Activated naive CD8-positive, alpha-beta T cell treated with anti-CD3 and anti-CD28 coated beads, Interleukin-2, amount 50 U/mL, for 16 hours (primary cell): ENCODE results near the gene NDST4.
"Not testable (repeated sequence)": the region's sequence is repeated elsewhere in the genome, so short reads cannot be mapped to it uniquely, and the experiment has no call there.

Experiments used
- DNase-seq: peaks from one replicate; pipeline ENCODE4 v3.0.0-alpha.2; 2020; ENCODE audit warnings: low read depth, low spot score

Gene NDST4

DNA sequence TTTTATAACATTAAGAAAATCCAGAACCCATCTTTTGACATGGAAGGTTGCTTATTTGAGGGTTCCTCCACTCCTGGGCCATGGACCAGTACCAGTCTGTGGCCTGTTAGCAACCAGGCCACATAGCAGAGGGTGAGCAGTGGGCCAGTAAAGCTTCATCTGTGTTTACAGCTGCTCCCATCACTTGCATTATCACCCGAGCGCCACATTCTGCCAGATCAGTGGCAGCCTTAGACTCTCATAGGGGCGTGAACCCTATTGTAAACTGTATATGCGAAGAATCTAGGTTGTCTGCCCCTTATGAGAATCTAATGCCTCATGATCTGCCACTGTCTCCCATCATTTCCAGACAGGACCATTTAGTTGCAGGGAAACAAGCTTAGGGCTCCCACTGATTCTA, 58.6 kb downstream of the NDST4 start:
- DNase-seq: no peak

DNA sequence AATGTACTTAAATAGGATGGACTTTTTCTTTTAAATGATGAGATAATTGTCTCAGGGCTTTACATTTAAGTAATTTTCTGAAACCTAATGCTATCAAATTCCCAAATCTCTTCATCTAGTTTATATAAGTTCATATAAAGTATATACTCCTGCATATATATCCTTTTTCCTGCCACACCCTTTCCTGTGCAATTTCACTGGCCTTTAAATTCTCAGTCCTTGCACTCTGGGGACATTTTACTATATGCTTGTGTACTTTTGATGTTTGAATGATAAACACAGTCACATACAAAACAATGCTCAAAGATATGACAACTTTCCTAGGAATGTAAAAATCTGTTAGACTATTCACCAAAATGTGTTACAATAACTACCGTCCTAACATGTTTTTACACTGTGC, 60.1 kb downstream of the NDST4 start:
- no peak for DNase-seq

DNA sequence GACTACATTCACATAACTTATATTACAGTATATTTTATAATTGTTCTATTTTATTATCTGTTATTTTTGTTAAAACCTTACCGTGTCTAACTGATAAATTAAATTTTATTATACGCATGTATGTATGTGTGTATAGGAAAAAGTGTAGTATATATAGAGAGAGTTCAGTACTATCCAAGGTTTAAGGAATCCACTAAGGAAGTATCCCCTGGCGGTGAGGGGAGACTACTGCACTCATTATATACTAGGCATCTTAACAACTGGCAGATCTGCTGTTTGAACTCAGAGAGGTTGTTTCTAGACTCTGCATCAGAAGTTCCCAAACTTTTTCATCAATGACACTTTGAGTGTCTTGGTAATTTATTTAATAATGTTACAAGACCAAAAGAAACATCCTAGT, 70.9 kb downstream of the NDST4 start:
- no peak for DNase-seq

DNA sequence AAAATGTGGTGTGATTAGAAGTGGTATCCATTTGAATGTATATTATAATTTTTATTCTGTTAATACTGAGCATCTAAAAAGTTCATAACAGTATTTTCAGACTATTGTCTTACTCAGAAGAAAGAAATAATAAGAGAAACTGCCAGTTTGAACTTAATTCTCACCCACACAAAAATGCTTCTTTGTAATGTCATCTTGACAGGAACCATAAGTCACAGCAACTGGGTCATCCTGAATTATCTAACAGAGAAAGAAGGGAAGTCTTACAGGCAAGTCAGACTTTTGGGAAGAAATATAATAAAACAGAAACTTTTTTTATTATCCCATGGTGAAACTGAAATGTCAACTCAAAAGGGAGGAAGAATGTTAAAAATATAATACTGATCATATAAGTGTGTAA, 83.1 kb downstream of the NDST4 start:
- DNase-seq: no peak

DNA sequence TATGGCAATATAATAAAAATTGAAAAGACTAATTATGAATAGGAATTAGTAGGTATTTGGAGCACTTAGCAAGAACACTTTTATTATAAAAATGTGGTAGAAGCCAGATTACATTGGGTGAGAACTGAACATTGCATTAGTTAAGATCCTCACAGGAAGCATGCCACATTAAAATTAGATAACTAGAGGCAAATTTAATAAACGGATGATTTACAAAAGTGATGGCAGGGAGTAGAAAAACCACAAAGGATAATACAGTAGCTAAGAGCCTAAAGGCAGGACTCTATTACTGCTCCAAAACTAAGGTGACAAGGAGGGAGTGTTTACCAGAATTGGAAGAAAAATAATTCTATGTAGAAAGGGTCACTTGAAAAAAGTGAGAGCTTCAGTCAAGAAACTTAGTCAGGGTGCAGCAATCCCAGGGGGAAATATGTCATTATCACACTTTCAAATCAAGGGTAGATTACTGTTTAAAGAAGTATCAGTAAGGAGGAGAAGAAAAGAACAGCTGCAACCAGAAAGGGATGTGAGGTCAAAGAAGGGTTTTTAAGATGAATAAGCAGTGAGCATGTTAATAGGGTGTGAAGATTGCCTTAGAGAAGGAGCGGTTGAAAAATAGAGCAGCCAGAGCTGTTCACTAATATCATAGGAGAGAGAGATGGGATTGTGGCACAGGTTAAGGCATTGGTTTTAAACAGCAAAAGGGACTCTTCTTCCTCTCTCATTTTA, 84.6 kb downstream of the NDST4 start:
- DNase-seq: no peak

DNA sequence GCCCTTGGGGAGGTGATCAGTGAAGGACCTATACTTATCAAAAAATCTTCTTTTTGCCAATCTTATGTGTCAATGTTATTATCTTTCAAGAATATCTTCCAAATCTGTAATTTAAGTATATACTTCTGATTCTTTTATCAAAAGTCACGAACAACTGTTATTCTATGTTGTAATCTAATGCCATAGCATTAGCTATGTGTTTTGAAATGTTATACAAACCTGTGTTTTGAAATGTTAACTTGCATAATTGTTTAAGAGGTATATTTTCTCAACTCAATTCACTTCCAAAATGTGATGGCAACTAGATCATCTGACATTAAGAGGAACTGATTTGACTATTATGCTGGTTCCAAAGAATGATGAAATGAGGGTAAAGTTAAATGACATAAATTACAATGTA, 113.5 kb downstream of the NDST4 start:
- DNase-seq: no peak

DNA sequence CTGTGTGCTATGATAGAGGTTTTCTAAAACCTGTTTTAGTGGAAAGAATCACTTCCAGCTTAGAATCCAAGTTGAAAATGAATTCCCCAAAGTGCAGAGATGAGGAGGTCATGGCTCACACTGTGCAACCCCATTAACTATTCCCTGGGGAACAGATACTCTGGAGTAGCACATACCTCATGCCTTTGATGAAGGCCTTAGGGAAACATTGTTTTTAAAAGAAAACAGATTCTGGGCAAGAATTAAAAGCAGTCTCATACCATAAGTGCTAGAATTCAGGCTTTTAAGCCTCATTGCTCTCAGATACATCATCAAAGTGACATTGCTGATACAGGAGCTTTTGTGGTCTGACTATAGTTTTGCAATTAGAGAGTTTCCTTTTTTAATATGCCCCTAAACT, 115.1 kb downstream of the NDST4 start:
- DNase-seq: no peak

DNA sequence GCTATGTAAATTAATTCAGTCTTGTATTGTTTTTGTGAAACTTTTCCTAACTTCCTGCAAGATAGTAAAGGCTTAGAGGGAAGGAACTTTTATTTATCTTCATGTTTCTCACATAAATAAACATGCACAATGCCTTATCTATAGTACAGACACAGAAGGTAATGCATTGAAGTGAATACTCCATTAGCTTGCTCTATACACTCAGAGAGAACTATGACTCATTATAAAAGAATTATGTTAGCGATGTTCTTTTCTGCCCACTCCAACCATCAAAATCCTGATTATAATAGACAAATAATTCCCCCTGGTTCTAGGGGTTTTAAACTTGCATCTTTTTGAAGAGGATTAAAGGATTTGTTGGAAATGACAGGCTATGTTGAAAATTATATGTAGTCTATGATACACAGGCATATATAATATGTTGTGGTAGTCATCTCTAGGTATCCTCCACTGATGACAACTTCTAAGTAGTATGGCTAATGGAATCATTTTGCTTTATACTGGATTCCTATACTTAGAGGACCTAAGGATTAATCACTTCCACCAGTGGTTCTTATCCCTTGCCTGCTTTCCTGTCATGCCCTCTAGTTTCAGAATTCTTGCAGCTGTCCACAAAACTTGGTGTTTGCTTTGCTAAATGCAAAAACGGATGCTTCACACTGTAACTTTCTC, 115.7 kb downstream of the NDST4 start:
- no peak for DNase-seq

DNA sequence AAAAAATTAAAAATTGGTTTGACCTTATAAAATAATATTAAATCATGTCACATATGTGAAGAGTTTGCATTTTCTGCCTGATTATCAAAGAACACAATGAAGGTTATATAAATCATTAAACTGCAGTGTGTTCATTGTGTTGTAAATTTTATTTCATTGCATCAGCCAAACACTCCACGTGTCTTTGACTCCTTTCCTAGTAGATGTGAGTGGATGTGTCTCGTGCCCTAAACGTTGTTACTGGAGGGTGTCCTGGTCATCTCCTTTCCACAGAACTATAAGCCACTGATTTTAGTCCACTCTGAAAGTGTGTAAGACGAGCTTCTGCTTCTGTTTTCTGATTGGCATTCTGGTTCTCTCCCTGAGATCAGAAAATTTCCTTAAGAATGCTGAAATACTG, 127.3 kb downstream of the NDST4 start:
- no peak for DNase-seq

DNA sequence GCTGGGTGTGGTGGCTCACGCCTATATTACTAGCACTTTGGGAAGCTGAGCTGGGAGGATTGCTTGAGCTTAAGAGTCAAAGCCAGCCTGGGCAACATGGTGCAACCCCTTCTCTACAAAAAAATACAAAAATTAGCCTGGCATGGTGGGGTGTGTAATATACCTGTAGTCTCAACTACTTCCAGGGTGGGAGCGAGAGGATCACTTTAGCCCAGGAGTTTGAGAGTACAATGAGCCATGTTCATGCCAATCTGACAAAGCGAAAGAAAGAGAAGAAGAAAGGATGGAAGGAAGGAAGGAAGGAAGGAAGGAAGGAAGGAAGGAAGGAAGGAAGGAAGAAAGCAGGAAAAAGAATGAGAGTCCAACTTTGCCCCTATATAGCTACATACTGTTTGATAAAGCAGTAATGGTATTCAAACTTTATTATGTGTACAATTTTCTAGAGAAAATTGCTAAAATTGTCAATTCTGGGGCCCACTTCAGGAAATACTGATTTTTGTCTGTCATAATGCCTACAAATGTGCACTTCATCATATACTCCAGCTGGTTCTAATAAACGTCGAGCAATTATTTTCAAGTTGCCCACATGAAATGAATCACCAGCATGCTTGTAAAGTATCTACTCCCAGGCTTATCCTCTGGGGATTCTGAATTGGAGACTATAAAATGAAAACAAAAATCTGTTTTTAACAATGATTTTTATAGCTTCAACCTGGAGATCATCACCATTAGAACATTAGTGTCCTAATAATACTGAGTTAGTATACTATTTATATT, 132.3 kb downstream of the NDST4 start:
- DNase-seq: no peak

DNA sequence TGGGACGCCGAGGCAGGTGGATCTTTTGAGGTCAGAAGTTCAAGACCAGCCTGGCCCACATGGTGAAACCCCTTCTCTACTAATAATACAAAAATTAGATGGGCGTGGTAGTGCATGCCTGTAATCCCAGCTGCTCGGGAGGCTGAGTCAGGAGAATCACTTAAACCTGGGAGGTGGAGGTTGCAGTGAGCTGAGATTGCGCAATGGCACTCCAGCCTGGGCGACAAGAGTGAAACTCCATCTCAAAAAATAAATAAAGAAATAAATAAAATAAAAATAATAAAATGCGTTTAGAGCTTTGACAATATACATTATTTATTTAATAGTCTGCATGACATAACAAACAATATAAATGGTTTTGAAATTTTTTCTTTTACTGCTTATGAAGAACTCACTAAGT, 133.0 kb downstream of the NDST4 start:
- DNase-seq: not testable (repeated sequence)

DNA sequence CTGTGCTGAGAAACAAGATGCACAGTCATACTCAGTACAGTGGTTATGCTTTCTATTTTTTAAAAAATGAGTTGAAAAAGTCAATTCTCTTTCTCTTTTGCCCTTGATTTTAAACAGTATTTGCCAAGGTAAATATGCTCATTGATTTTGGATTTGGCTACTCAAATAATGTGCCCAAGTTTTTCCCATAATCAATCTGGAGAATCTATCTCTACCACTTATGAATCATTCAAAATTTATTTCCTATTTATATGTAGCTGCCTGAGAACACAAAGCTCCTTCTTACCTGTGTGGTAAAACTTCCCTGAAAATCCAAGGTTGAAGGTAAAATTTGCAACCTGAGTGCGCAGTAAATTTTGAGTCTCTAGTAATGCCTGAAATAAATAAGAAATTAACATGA, 136.5 kb downstream of the NDST4 start:
- DNase-seq: no peak

DNA sequence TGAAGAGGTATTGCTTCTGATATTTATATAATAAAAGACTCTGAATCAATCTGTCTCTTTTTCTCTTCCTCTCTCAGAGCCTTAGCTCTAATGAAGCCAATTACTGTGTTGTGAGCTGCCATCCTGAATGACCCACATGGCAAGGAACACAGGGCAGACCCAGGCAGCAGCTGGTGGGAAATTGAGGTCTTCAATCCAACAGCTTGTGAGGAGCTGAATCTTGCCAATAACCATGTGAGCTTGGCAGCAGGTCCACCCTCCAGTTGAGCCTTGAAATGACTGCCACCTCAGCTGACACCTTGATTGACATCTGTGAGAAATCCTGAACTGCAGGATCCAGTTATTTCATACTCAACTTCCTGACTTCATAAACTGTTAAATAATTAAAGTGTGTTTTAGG, 149.4 kb downstream of the NDST4 start:
- DNase-seq: no peak

DNA sequence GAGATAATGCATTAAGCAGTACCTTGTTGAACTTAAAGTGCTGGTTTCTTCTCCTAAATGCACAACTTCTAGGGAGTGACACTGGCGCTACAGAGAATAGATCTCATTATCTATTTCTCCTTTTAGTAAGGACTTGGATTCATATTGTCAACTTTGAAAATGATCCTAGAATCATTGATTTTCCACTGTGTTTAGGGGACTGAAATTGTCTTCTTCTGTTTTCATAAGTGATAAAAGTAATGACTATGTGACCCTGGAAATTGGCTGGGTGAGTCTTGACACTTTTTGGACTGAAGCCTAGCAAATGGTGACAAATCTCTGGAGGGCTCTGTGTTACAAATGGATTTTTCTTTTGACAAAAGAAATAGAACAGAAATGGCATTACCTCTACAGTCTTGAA, 167.8 kb downstream of the NDST4 start:
- DNase-seq: no peak

DNA sequence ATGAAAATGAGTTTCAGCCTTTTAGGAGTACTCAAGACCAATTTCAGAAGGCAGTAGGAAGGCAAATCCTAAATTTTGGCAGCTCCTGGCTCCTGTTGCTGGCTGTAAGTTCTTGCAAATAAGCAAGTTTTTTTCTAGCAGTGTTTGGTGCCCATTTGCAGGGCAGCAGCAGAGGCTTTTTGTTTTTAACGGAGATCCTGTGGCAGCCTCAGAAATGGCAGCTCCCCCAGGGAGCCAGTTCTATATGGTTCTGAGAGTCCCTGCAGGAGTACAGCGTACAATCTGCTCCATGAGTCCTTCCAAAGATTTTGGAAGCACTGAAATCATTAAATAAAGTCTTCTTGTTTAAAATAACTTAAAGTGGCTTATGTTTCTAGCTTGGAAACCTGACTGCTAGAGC, 171.9 kb downstream of the NDST4 start:
- DNase-seq: no peak

DNA sequence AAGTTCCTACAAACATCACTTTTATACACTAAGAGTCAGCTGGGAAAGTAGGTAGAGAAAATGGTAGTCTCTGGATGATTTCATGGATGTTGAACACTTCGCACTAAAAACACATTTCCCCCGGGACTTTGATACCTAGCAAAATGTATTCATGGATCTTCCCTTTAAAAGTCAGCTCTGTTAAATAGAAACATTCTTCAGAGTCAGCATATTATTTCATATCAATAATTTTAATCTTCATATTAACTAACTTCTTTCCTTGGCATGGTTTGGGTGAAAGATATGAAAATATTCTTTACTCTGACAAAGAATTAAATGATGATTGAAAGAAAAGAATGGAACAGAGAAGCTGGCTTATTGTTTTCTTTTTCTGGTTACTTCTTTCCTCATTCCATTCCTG, 185.5 kb downstream of the NDST4 start:
- no peak for DNase-seq

DNA sequence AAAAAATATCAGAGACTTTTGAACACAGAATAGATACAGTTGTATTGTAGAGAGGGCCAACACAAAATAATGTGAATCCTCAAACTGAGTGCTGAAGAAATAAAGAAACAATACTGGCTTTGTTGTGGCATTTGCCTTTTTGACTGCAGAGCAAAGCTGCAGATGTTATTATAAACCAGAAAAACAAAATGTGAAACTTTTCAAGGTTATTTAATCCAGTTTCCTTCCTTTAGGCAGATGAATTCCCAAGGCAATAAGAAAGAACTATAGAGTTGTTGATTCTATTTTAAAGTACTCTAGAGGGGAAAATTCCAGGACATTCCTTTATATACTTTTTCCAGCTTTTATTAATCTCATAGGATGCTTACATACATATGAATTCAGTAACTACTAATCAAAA, 186.8 kb downstream of the NDST4 start:
- no peak for DNase-seq

DNA sequence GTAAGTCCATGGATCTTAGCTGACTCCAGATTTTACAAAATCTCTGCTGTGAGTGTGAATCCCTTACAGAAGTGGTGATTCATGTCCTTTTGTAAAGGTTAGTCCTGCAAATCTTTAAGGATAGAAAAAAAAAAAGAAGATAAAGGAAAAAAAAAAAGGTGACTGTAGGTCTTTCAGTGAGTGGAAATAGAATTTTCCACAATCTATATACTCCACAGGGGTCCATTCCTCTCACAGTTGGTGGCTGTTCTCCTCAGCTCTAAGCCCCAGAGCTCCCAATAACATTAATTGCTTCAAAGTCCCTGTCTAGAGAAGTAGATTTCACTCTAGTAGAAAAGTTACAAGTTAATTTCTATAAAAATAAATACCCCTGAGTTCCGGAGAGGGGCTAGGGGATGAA, 189.1 kb downstream of the NDST4 start:
- no peak for DNase-seq

DNA sequence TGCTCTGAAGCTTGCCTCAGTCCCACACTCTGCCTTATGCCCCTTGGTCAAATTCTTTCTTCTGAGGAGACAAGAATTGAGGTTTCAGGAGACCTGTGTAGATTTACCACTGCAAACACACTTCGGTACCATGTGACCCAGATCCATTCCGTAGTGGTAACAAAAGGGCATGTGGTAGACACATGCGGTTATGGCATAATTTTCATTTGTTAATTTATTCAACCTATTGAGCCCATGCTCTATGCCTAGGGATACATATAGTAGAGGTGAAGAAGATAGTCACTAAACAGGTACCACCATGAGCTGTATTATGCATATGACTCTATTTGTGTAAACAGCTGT, 190.9 kb downstream of the NDST4 start:
- DNase-seq: no peak

DNA sequence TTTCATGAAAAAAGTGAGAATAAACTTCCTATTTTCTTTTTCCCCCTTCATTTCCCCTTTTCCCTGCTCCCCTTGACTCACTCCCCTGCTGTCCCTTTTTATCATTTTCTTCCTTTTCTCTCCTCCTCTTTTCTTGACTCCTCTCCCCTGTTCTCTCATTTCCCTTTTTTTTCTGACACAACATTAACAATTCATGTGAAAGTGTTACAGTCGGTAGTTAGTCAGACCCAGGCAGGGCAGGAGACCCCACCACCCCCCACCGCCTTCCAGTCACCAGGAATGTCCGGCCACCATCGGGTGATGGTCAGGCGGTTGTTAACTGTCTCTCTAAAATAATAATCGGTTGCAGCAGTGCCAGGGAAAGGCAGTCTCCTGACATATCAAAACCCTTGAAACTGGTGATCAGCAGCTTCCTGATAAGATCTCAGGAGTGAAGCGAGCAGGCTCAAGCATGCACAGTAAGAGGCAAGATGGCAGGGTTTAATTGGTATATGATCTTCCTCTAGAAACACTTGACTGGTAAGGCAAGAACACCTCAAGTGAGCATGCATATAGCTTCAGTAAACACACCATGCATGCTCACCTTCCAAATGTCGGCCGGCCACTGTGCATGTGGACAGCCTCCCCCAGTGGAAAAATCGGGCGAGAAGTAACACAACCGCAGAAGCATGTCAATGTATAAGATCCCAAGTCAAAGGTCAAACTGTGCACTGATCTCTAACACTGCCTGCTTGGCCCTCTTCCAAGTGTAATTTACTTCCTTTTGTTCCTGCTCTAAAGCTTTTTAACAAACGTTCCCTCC, 191.4 kb downstream of the NDST4 start:
- no peak for DNase-seq

DNA sequence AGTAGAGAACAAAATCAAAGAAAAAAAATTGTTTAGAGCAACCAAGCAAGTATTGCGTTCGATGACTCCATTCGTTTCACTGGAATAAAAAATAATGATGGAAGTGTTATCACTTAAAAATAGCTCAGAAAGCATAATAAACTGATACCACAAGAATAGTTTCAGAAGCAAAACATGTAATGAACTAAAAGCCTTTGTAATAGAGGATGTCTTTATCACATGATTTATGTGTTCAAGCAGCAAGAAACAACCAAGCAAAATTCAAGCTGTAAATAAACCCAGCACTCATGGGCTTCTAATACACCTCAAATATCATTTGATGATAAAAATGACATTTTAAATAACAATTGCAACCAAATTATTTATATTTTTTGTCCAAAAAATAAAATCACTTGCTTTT, 192.2 kb downstream of the NDST4 start:
- DNase-seq: no peak

DNA sequence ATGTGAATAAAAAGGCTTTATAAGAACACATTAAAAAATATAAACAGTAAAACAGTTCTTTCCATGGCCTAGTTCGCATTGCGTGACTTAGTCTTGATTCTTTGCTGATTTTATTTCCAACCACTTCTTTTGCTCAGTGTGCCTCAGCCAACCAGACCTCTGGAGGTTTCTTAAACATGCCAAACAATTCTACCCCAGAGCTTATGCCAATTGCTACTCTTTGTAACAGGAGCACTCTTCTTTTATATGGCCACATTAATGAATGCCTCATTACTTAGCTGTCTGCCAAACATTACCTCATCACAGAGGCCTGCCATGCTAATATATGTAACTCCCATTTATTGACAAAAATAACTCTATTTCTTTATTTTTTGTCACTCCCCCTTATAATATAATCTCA, 202.3 kb downstream of the NDST4 start:
- no peak for DNase-seq
